Measurements from ENCODE around the gene SPPL2C.

Gene SPPL2C

GRCh38 chr17:45889579-45889978 is 44.9 kb downstream of the SPPL2C start:
- DNase-seq, result no peak

GRCh38 chr17:45893725-45894021 is 49.0 kb downstream of the SPPL2C start:
- DNase-seq, result no peak

GRCh38 chr17:45894022-45894784 is 49.5 kb downstream of the SPPL2C start, which contains the start of gene MAPT:
TSS of gene MAPT (plus strand) at chr17:45894554. CDS start at chr17:45962338, 67,784 bp downstream.
- DNase-seq, result peak; percentile 93

- DNase-seq, result peak; percentile 65
Measured at GRCh38 chr17:45895304-45895968, 50.8 kb downstream of the SPPL2C start.

DNA sequence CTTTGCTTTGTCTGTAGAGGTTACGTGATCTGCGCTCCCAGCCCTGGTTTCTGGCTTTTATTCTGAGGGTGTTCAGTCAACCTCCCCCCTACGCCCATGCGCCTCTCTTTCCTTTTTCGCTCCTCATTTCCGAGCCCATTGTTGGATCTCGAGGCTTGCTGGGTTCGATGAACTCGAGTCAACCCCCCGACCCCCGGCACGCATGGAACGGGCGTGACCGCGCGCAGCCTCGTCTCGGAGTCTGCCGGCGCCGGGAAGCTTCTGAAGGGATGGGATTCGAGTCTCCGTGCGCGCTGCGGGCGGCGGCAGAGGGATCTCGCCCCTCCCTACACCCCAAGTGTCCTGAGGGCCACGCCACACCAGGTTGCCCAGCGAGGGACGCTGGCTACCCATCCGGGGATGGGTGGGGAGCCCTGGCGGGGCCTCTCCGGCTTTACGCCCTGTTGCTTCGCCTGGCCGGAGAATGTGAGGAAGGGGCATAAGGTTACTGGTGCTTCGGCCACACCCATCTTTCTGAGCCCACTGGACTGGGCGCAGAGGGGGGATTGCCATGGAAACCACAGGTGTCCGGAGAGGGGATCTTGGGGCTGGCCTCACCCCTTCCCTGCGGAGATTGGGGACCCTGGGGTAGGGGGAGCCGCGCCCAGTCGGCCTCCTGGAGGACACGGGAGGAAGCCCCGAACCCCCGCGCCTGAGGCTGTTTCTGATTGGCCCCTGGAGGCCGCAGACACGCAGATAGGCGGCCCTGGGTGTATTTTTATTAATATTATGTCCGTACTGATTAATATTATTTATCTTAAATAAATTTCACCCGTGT is 51.5 kb downstream of the SPPL2C start:
- no peak for DNase-seq
